Panc1 (cell line): ENCODE results near the gene MICALL1. TPM values are rescaled to one million over a fixed set of nuclear protein-coding genes. Genes with fewer than 3 reads are reported as not detected.

ENCODE experiments used
- ATAC-seq: fragments of 200-7000 bp; cut with Tn5 transposase; 2 replicates; pipeline ENCODE4 v1.9.1; 2020; ENCODE audit warnings: mild to moderate bottlenecking, moderate library complexity
- BruUV-seq: library from RNA; stranded (reverse); fragments of 400-500 nt; replicated peaks from 2 replicates; lab custom pipeline; 2021; lab: Mats Ljungman, UMichigan
- CTCF ChIA-PET: fragments of 300-600 bp; sonication (Branson Sonifier 250); formaldehyde crosslinking; loops from one replicate; lab custom pipeline; 2022; ENCODE audit warnings: antibody characterized with exemption; lab: Charles Lee
- POLR2A ChIA-PET: fragments of 300-600 bp; sonication (Branson Sonifier 250); formaldehyde crosslinking; loops from one replicate; lab custom pipeline; 2022; ENCODE audit warnings: antibody characterized with exemption; lab: Charles Lee
- DNase-seq: peaks from one replicate; pipeline ENCODE4 v3.0.0-alpha.2; 2010; ENCODE audit warnings: low read depth, low spot score
- H3K27ac ChIP-seq: 2 replicates; pipeline ENCODE4 v1.5.1; 2011; ENCODE audit warnings: mild to moderate bottlenecking, low read length, inconsistent platforms
- H3K27me3 ChIP-seq: fragments of 200-500 bp; sonication (Bioruptor generic); 2 replicates; pipeline ENCODE4 v1.6.0; 2014; ENCODE audit warnings: low read length, inconsistent platforms; ENCODE audit not compliant: control insufficient read depth, insufficient read depth
- H3K36me3 ChIP-seq: fragments of 200-500 bp; sonication (Bioruptor generic); 2 replicates; pipeline ENCODE4 v1.5.1; 2014; ENCODE audit warnings: inconsistent platforms, mild to moderate bottlenecking, low read length, moderate library complexity; ENCODE audit not compliant: control insufficient read depth, insufficient read depth
- H3K4me1 ChIP-seq: 2 replicates; pipeline ENCODE4 v1.5.1; 2011; ENCODE audit warnings: inconsistent platforms, mild to moderate bottlenecking, low read length, moderate library complexity; ENCODE audit not compliant: control insufficient read depth, insufficient read depth
- H3K4me3 ChIP-seq, 2 experiments: 2 replicates each; pipeline ENCODE4 v1.5.1; 2011 to 2012; ENCODE audit warnings: low read depth in 2 of 2, low read length in 2 of 2, mild to moderate bottlenecking in 2 of 2, inconsistent platforms in 1 of 2, moderate library complexity in 1 of 2
- H3K9me3 ChIP-seq: fragments of 200-500 bp; sonication (Bioruptor generic); 2 replicates; pipeline ENCODE4 v1.5.1; 2014; ENCODE audit warnings: low read depth, mild to moderate bottlenecking, inconsistent platforms, low read length, moderate library complexity; ENCODE audit not compliant: control insufficient read depth, insufficient read depth
- CTCF ChIP-seq: fragments of 450-650 bp; IDR thresholded peaks from 2 replicates; pipeline ENCODE4 v1.5.1; 2017; ENCODE audit warnings: mild to moderate bottlenecking
- POLR2AphosphoS5 ChIP-seq: IDR thresholded peaks from 2 replicates; pipeline ENCODE4 v1.6.1; 2012; ENCODE audit warnings: mild to moderate bottlenecking, low read depth, low read length, moderate library complexity
- REST ChIP-seq, 2 experiments: IDR thresholded peaks; 2 replicates each; pipeline ENCODE4 v1.6.1; 2011 to 2012; ENCODE audit warnings: low read depth in 2 of 2, control low read depth in 1 of 2, low read length in 1 of 2, mild to moderate bottlenecking in 1 of 2, moderate library complexity in 1 of 2; ENCODE audit not compliant: insufficient read depth in 1 of 2
- SIN3A ChIP-seq: IDR thresholded peaks from 2 replicates; pipeline ENCODE4 v1.6.1; 2012; ENCODE audit warnings: low read depth, mild to moderate bottlenecking, low read length, moderate library complexity, borderline replicate concordance; ENCODE audit not compliant: insufficient read depth
- TCF7L2 ChIP-seq: IDR thresholded peaks from 2 replicates; pipeline ENCODE4 v1.6.1; 2011; ENCODE audit warnings: mild to moderate bottlenecking, low read depth, low read length, inconsistent platforms
- in situ Hi-C: cut with HindIII; loops from 2 replicates; pipeline ENCODE4 v1.10.0; 2016; ENCODE audit warnings: low sequenced_read_pairs, low pct_unique_long_range_greater_than_20kb
- intact Hi-C: fragments of 100-400 bp; cut with micrococcal nuclease; formaldehyde crosslinking; loops from one replicate; pipeline ENCODE4 v1.10.0; 2022; ENCODE audit not compliant: unreplicated experiment
- total RNA-seq: library from RNA; stranded (reverse); gene quantifications from one replicate; pipeline ENCODE4 v1.2.1, GENCODE V29; 2021; ENCODE audit not compliant: unreplicated experiment

MICALL1 gene
- total RNA-seq, 1 experiment from 2014 or later = 34.5 TPM

GRCh38 chr22:37922191-37922590, 16.1 kb downstream of the MICALL1 start:
- ChIA-PET POLR2A (no interaction called here), CTCF (no interaction called here)
- no peak for TF ChIP-seq POLR2AphosphoS5
- TF ChIP-seq SIN3A = no peak
- no peak for TF ChIP-seq TCF7L2
- TF ChIP-seq CTCF = no peak
- no peak for TF ChIP-seq REST (IDR thresholded peaks at IDR 0.05; ENCODE audit: insufficient read depth in 1 of 2, low read depth in 2 of 2, low read length in 1 of 2)
- intact Hi-C loops (no loop called here), in situ Hi-C loops (no loop called here)
- ATAC-seq (no peak), DNase-seq (no peak)
- H3K9me3 ChIP-seq = no peaks in the 10 kb centered on the region
- H3K36me3 ChIP-seq = no peaks in the 10 kb centered on the region
- no TSS peak for BruUV-seq
- H3K4me1 ChIP-seq = no peaks in the 10 kb centered on the region
- H3K27me3 ChIP-seq = no peaks in the 10 kb centered on the region
- no peak overlapping the region for H3K27ac ChIP-seq
- H3K4me3 ChIP-seq = no peak overlapping the region

- no TSS peak for BruUV-seq
- no peak overlapping the region for H3K4me3 ChIP-seq
- H3K27ac ChIP-seq = no peak overlapping the region
- no peaks in the 10 kb centered on the region for H3K4me1 ChIP-seq
- H3K9me3 ChIP-seq = no peaks in the 10 kb centered on the region
- in situ Hi-C loops (no loop called here), intact Hi-C loops (no loop called here)
- no peaks in the 10 kb centered on the region for H3K27me3 ChIP-seq
- DNase-seq = no peak
- TF ChIP-seq POLR2AphosphoS5 (no peak), TCF7L2 (no peak), CTCF (no peak), REST (IDR thresholded peaks at IDR 0.05; ENCODE audit: insufficient read depth in 1 of 2, low read depth in 2 of 2, low read length in 1 of 2) (no peak), SIN3A (no peak)
- H3K36me3 ChIP-seq = no peaks in the 10 kb centered on the region
- ChIA-PET CTCF (no interaction called here), POLR2A (no interaction called here)
- no peak for ATAC-seq
Observed at GRCh38 chr22:37923927-37924326, 17.8 kb downstream of the MICALL1 start.
